Fibroblast of lung (primary cell): Measurements from ENCODE around the gene FHIT.

ENCODE experiments used
- EZH2 ChIP-seq: IDR thresholded peaks from 2 replicates; pipeline ENCODE4 v1.5.1; 2012; ENCODE audit warnings: low read length, control low read depth, mild to moderate bottlenecking; ENCODE audit errors: missing control alignments
- TF ChIP-seq, protein P1 (sequence below), 2 donors: IDR thresholded peaks in 1 of 2; conservative IDR thresholded peaks in 1 of 2; 1 replicate in 1 of 2; 2 replicates in 1 of 2; pipeline ENCODE4 v1.5.1; 2011 to 2012; ENCODE audit warnings: low read length in 2 of 2, control low read depth in 1 of 2, inconsistent platforms in 1 of 2, low read depth in 1 of 2, mild to moderate bottlenecking in 1 of 2

GRCh38 chr3:60893946-60894345 is 357.3 kb downstream of the FHIT start:
- TF ChIP-seq, protein P1, sequence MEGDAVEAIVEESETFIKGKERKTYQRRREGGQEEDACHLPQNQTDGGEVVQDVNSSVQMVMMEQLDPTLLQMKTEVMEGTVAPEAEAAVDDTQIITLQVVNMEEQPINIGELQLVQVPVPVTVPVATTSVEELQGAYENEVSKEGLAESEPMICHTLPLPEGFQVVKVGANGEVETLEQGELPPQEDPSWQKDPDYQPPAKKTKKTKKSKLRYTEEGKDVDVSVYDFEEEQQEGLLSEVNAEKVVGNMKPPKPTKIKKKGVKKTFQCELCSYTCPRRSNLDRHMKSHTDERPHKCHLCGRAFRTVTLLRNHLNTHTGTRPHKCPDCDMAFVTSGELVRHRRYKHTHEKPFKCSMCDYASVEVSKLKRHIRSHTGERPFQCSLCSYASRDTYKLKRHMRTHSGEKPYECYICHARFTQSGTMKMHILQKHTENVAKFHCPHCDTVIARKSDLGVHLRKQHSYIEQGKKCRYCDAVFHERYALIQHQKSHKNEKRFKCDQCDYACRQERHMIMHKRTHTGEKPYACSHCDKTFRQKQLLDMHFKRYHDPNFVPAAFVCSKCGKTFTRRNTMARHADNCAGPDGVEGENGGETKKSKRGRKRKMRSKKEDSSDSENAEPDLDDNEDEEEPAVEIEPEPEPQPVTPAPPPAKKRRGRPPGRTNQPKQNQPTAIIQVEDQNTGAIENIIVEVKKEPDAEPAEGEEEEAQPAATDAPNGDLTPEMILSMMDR (conservative IDR thresholded peaks at IDR 0.05 in 1 of 2, IDR thresholded peaks at IDR 0.05 in 1 of 2; ENCODE audit: low read depth in 1 of 2, low read length in 2 of 2) = no peak
- no peak for TF ChIP-seq EZH2
